ENCODE results near the gene DENND1B.

GRCh38 chr1:197783510-197783948 is 8.2 kb upstream of the DENND1B start:
- TF ChIP-seq, protein P1, sequence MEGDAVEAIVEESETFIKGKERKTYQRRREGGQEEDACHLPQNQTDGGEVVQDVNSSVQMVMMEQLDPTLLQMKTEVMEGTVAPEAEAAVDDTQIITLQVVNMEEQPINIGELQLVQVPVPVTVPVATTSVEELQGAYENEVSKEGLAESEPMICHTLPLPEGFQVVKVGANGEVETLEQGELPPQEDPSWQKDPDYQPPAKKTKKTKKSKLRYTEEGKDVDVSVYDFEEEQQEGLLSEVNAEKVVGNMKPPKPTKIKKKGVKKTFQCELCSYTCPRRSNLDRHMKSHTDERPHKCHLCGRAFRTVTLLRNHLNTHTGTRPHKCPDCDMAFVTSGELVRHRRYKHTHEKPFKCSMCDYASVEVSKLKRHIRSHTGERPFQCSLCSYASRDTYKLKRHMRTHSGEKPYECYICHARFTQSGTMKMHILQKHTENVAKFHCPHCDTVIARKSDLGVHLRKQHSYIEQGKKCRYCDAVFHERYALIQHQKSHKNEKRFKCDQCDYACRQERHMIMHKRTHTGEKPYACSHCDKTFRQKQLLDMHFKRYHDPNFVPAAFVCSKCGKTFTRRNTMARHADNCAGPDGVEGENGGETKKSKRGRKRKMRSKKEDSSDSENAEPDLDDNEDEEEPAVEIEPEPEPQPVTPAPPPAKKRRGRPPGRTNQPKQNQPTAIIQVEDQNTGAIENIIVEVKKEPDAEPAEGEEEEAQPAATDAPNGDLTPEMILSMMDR (IDR thresholded peaks at IDR 0.05) = no peak
- TF ChIP-seq EZH2 (IDR thresholded peaks at IDR 0.05; ENCODE audit: borderline replicate concordance, insufficient read depth, low read depth, low read length, poor library complexity, severe bottlenecking) = no peak
